Measurements from ENCODE around the gene ZNF423.
A peak's percentile ranks its signal among the peaks of the same experiment; 100 is the strongest.

ZNF423 gene

DNA sequence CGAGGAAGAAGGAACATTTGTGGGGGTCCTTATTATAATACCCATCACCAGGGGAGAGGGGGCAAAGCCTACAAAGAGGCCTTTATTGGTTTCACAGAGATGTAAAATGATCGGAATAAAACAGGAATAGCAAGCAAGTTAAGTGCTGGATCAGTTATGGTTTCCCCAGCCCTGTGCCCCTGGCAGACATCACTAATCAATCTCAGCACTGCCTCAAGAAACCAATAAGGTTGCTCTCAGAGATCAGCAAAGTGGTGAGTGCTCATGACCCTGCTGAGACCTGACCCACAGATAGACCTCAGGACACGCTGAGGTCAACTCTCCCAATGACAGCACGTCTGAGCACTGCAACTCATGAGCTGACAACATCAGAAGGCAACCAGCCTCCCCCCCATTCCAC is 66.3 kb downstream of the ZNF423 start:
- Histone ChIP-seq H3K9ac (ENCODE audit: low read depth in 1 of 2, low read length in 2 of 2) (no peak overlapping the region), H3K36me3 (ENCODE audit: control insufficient read depth in 2 of 2, insufficient read depth in 2 of 2, low read length in 2 of 2) (no peaks in the 10 kb centered on the region), H3K9me3 (ENCODE audit: control insufficient read depth in 2 of 2, low read length in 2 of 2) (no peaks in the 10 kb centered on the region), H3K27me3 (ENCODE audit: control insufficient read depth in 2 of 2, insufficient read depth in 2 of 2, low read length in 2 of 2) (no peaks in the 10 kb centered on the region), H3K4me3 (ENCODE audit: low read length in 2 of 2) (no peak overlapping the region), H3K4me1 (ENCODE audit: control insufficient read depth in 2 of 2, insufficient read depth in 2 of 2, low read length in 2 of 2) (no peaks in the 10 kb centered on the region), H3K27ac (ENCODE audit: low read depth in 2 of 2, low read length in 2 of 2) (peak overlapping the region in 1 of 2 donors; percentile 46)

GRCh38 chr16:49788986-49789385 is 66.9 kb downstream of the ZNF423 start:
- H3K36me3 ChIP-seq (ENCODE audit: control insufficient read depth in 2 of 2, insufficient read depth in 2 of 2, low read length in 2 of 2) = no peaks in the 10 kb centered on the region
- H3K4me3 ChIP-seq (ENCODE audit: low read length in 2 of 2) = no peak overlapping the region
- peak overlapping the region; percentile 38 to 46 for H3K27ac ChIP-seq (ENCODE audit: low read depth in 2 of 2, low read length in 2 of 2)
- H3K9me3 ChIP-seq (ENCODE audit: control insufficient read depth in 2 of 2, low read length in 2 of 2) = no peaks in the 10 kb centered on the region
- no peak overlapping the region for H3K9ac ChIP-seq (ENCODE audit: low read depth in 1 of 2, low read length in 2 of 2)
- no peaks in the 10 kb centered on the region for H3K27me3 ChIP-seq (ENCODE audit: control insufficient read depth in 2 of 2, insufficient read depth in 2 of 2, low read length in 2 of 2)
- H3K4me1 ChIP-seq (ENCODE audit: control insufficient read depth in 2 of 2, insufficient read depth in 2 of 2, low read length in 2 of 2) = no peaks in the 10 kb centered on the region

DNA sequence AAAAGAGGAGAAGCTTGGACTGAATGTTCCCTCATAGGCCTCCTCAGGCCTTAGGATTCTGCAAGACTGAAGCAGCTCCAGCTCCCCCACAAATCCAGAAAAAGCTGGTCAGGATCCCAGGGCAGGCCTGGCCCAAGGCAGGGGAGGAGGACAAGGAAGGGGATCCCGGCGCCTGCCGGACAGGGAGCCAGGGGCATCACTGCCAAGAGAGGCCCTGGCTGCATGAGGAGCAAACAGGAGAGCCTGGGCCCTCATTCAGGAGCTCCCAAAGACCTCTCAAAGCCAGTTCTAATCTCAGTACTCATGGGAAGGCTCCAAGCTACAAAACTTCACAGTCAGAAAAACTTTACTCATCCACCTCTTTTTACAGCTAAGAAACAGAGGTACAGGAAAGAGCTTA is 67.3 kb downstream of the ZNF423 start:
- no peak overlapping the region for H3K4me3 ChIP-seq (ENCODE audit: low read length in 2 of 2)
- no peak overlapping the region for H3K9ac ChIP-seq (ENCODE audit: low read depth in 1 of 2, low read length in 2 of 2)
- no peaks in the 10 kb centered on the region for H3K27me3 ChIP-seq (ENCODE audit: control insufficient read depth in 2 of 2, insufficient read depth in 2 of 2, low read length in 2 of 2)
- H3K9me3 ChIP-seq (ENCODE audit: control insufficient read depth in 2 of 2, low read length in 2 of 2) = no peaks in the 10 kb centered on the region
- no peaks in the 10 kb centered on the region for H3K36me3 ChIP-seq (ENCODE audit: control insufficient read depth in 2 of 2, insufficient read depth in 2 of 2, low read length in 2 of 2)
- H3K27ac ChIP-seq (ENCODE audit: low read depth in 2 of 2, low read length in 2 of 2) = peak overlapping the region; percentile 38 to 46
- no peaks in the 10 kb centered on the region for H3K4me1 ChIP-seq (ENCODE audit: control insufficient read depth in 2 of 2, insufficient read depth in 2 of 2, low read length in 2 of 2)

DNA sequence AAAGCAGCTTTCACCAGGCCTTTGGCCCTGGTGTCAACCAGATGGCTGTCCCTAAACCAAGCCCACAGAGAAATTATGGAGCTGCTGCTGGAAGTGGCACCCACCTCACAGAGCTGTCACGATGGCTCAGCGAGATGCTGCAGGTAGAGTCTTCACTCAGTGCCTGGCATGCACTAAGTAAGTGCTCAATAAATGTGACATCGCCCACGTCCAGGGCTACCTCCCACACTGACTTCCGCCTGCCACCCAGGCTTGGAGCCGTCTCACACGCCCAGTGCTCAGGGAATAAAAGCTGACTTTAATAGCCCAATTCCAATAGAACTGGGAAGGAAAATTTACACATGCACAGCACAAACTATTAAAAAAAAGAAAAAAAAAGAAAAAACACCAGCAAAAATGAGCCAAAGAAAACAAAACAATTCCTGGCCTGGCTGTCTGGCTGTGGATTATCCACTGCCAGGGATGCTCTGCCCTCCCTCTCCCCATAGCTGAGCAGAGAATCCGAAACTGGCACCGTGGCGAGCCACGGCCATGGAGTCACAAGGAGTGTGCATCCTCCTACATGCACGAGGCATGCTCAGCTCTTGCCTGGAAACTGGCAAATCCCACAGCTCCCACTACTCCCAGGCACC is 68.9 kb downstream of the ZNF423 start:
- Histone ChIP-seq H3K27ac (ENCODE audit: low read depth in 2 of 2, low read length in 2 of 2) (no peak overlapping the region), H3K36me3 (ENCODE audit: control insufficient read depth in 2 of 2, insufficient read depth in 2 of 2, low read length in 2 of 2) (no peaks in the 10 kb centered on the region), H3K9me3 (ENCODE audit: control insufficient read depth in 2 of 2, low read length in 2 of 2) (no peaks in the 10 kb centered on the region), H3K27me3 (ENCODE audit: control insufficient read depth in 2 of 2, insufficient read depth in 2 of 2, low read length in 2 of 2) (no peaks in the 10 kb centered on the region), H3K4me3 (ENCODE audit: low read length in 2 of 2) (no peak overlapping the region), H3K9ac (ENCODE audit: low read depth in 1 of 2, low read length in 2 of 2) (no peak overlapping the region), H3K4me1 (ENCODE audit: control insufficient read depth in 2 of 2, insufficient read depth in 2 of 2, low read length in 2 of 2) (no peaks in the 10 kb centered on the region)

- Histone ChIP-seq H3K27ac (ENCODE audit: low read depth in 2 of 2, low read length in 2 of 2) (no peak overlapping the region), H3K36me3 (ENCODE audit: control insufficient read depth in 2 of 2, insufficient read depth in 2 of 2, low read length in 2 of 2) (no peaks in the 10 kb centered on the region), H3K9me3 (ENCODE audit: control insufficient read depth in 2 of 2, low read length in 2 of 2) (no peaks in the 10 kb centered on the region), H3K4me3 (ENCODE audit: low read length in 2 of 2) (no peak overlapping the region), H3K27me3 (ENCODE audit: control insufficient read depth in 2 of 2, insufficient read depth in 2 of 2, low read length in 2 of 2) (no peaks in the 10 kb centered on the region), H3K4me1 (ENCODE audit: control insufficient read depth in 2 of 2, insufficient read depth in 2 of 2, low read length in 2 of 2) (no peaks in the 10 kb centered on the region), H3K9ac (ENCODE audit: low read depth in 1 of 2, low read length in 2 of 2) (no peak overlapping the region)
These were observed 69.9 kb downstream of the ZNF423 start for GRCh38 chr16:49785970-49786369.

- Histone ChIP-seq H3K9me3 (ENCODE audit: control insufficient read depth in 2 of 2, low read length in 2 of 2) (no peaks in the 10 kb centered on the region), H3K9ac (ENCODE audit: low read depth in 1 of 2, low read length in 2 of 2) (no peak overlapping the region), H3K27me3 (ENCODE audit: control insufficient read depth in 2 of 2, insufficient read depth in 2 of 2, low read length in 2 of 2) (no peaks in the 10 kb centered on the region), H3K36me3 (ENCODE audit: control insufficient read depth in 2 of 2, insufficient read depth in 2 of 2, low read length in 2 of 2) (no peaks in the 10 kb centered on the region), H3K4me1 (ENCODE audit: control insufficient read depth in 2 of 2, insufficient read depth in 2 of 2, low read length in 2 of 2) (no peaks in the 10 kb centered on the region), H3K27ac (ENCODE audit: low read depth in 2 of 2, low read length in 2 of 2) (no peak overlapping the region), H3K4me3 (ENCODE audit: low read length in 2 of 2) (no peak overlapping the region)
These were observed 73.5 kb downstream of the ZNF423 start for GRCh38 chr16:49782405-49782804.

DNA sequence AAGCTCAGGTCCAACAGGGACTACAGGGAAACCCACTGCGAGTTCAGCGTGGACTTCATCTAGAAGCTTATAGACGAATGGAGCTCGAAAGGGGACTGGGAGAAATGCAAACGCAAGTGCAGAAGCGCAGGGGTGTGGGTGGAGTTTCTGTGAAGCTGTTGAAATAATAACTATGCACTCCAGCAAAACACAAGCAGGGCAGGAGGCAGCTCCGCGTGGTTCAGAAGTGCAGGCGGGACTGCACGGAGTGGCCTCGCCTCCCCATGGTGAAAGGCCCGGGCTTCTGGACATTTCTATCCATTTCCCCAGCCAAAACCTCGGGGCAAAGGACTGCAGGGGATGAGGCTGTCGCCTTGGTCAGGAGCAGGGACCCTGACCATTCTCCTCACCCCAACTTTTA is 74.5 kb downstream of the ZNF423 start:
- no peak overlapping the region for H3K4me3 ChIP-seq (ENCODE audit: low read length in 2 of 2)
- H3K4me1 ChIP-seq (ENCODE audit: control insufficient read depth in 2 of 2, insufficient read depth in 2 of 2, low read length in 2 of 2) = no peaks in the 10 kb centered on the region
- no peaks in the 10 kb centered on the region for H3K27me3 ChIP-seq (ENCODE audit: control insufficient read depth in 2 of 2, insufficient read depth in 2 of 2, low read length in 2 of 2)
- H3K9me3 ChIP-seq (ENCODE audit: control insufficient read depth in 2 of 2, low read length in 2 of 2) = no peaks in the 10 kb centered on the region
- H3K27ac ChIP-seq (ENCODE audit: low read depth in 2 of 2, low read length in 2 of 2) = no peak overlapping the region
- no peaks in the 10 kb centered on the region for H3K36me3 ChIP-seq (ENCODE audit: control insufficient read depth in 2 of 2, insufficient read depth in 2 of 2, low read length in 2 of 2)
- no peak overlapping the region for H3K9ac ChIP-seq (ENCODE audit: low read depth in 1 of 2, low read length in 2 of 2)

DNA sequence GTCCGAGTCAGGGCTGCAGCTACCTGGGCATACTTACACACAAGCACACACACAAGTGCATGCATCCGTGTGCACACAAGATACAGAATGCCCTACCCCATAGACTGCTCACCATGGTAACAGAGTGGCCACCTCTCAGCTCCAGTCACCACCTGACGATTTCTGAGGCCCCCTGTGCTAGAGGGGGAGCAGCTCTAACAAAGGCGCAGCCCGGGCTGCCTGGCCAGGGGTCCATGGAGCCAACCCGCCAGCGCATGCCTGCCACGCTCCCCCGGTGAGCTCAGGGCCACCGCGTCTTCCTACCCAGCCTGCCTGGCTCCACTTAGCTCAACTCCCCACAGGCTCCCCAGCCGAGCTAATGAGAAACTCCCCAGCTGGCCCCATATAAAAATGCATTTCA is 75.5 kb downstream of the ZNF423 start:
- H3K9me3 ChIP-seq (ENCODE audit: control insufficient read depth in 2 of 2, low read length in 2 of 2) = no peaks in the 10 kb centered on the region
- no peaks in the 10 kb centered on the region for H3K4me1 ChIP-seq (ENCODE audit: control insufficient read depth in 2 of 2, insufficient read depth in 2 of 2, low read length in 2 of 2)
- no peaks in the 10 kb centered on the region for H3K36me3 ChIP-seq (ENCODE audit: control insufficient read depth in 2 of 2, insufficient read depth in 2 of 2, low read length in 2 of 2)
- no peak overlapping the region for H3K9ac ChIP-seq (ENCODE audit: low read depth in 1 of 2, low read length in 2 of 2)
- no peak overlapping the region for H3K4me3 ChIP-seq (ENCODE audit: low read length in 2 of 2)
- no peaks in the 10 kb centered on the region for H3K27me3 ChIP-seq (ENCODE audit: control insufficient read depth in 2 of 2, insufficient read depth in 2 of 2, low read length in 2 of 2)
- H3K27ac ChIP-seq (ENCODE audit: low read depth in 2 of 2, low read length in 2 of 2) = no peak overlapping the region

DNA sequence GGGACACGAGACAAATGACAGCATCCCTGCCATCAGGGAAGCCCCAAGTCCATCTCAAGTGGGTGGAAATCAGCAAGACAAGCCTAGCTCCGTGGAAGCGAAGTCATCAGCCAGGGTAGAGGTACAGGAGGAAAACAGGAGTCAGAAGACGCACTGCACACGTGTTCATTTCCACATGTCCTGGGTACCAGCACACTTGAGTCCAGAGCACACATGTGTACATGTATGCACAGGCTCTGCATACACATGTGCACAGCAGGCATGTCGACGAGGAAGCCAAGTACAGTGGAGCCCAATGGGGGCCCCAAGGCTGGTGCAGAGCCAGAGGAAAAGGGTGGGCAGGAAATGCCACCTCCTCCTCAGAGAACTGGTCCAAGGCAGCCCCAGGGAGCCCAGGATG is 75.9 kb downstream of the ZNF423 start:
- Histone ChIP-seq H3K36me3 (ENCODE audit: control insufficient read depth in 2 of 2, insufficient read depth in 2 of 2, low read length in 2 of 2) (no peaks in the 10 kb centered on the region), H3K9me3 (ENCODE audit: control insufficient read depth in 2 of 2, low read length in 2 of 2) (no peaks in the 10 kb centered on the region), H3K27ac (ENCODE audit: low read depth in 2 of 2, low read length in 2 of 2) (no peak overlapping the region), H3K27me3 (ENCODE audit: control insufficient read depth in 2 of 2, insufficient read depth in 2 of 2, low read length in 2 of 2) (no peaks in the 10 kb centered on the region), H3K4me1 (ENCODE audit: control insufficient read depth in 2 of 2, insufficient read depth in 2 of 2, low read length in 2 of 2) (no peaks in the 10 kb centered on the region), H3K4me3 (ENCODE audit: low read length in 2 of 2) (no peak overlapping the region), H3K9ac (ENCODE audit: low read depth in 1 of 2, low read length in 2 of 2) (no peak overlapping the region)

DNA sequence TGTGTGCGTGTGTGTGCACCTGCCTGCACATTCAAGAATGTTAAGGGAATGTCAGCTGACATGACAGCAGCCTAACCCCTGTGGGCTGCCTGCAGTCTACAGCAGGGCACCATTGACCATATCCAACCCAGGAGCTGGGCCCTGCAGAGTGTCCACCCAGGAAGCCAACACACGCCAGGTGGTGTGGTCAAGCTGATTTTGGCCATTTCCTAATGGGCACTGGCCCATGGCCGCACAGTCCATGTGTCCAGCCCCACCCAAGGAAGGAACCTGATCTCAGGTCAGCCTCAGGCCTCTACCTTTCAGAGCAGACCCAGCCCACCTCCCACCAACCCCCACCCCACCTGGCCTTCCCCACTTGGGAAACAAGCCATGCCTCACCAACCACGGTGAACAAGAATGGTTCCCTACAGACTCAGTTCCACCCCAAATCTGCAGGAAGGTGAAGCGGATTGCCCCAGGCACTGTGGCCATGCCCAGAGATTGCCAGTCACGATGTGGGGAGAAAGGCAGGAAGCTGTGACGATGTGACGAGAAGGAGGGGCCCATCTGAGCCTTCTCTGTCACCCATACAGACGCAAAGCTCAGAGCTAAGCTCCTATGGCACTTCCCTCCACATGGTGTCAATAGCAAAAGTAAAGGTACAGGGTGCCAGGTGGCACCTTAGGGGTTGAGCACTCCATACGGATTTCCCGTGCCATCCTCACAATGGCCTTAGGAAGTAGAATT is 77.5 kb downstream of the ZNF423 start:
- H3K9ac ChIP-seq (ENCODE audit: low read depth in 1 of 2, low read length in 2 of 2) = no peak overlapping the region
- H3K4me1 ChIP-seq (ENCODE audit: control insufficient read depth in 2 of 2, insufficient read depth in 2 of 2, low read length in 2 of 2) = no peaks in the 10 kb centered on the region
- H3K27ac ChIP-seq (ENCODE audit: low read depth in 2 of 2, low read length in 2 of 2) = no peak overlapping the region
- H3K9me3 ChIP-seq (ENCODE audit: control insufficient read depth in 2 of 2, low read length in 2 of 2) = no peaks in the 10 kb centered on the region
- no peaks in the 10 kb centered on the region for H3K36me3 ChIP-seq (ENCODE audit: control insufficient read depth in 2 of 2, insufficient read depth in 2 of 2, low read length in 2 of 2)
- H3K4me3 ChIP-seq (ENCODE audit: low read length in 2 of 2) = no peak overlapping the region
- H3K27me3 ChIP-seq (ENCODE audit: control insufficient read depth in 2 of 2, insufficient read depth in 2 of 2, low read length in 2 of 2) = no peaks in the 10 kb centered on the region
